Astrocyte (in vitro differentiated cells and primary cell): Measurements from ENCODE around the gene HASPIN.

Source experiments
- EZH2 ChIP-seq: IDR thresholded peaks from 2 replicates; pipeline ENCODE4 v1.6.1; 2012; ENCODE audit warnings: mild to moderate bottlenecking, low read length, inconsistent platforms; ENCODE audit not compliant: insufficient read depth
- TF ChIP-seq, protein P1 (sequence below): IDR thresholded peaks from 2 replicates; pipeline ENCODE4 v1.5.1; 2011; ENCODE audit warnings: low read depth, mild to moderate bottlenecking, inconsistent platforms, low read length, moderate library complexity; ENCODE audit not compliant: insufficient read depth

- TF ChIP-seq, protein P1, sequence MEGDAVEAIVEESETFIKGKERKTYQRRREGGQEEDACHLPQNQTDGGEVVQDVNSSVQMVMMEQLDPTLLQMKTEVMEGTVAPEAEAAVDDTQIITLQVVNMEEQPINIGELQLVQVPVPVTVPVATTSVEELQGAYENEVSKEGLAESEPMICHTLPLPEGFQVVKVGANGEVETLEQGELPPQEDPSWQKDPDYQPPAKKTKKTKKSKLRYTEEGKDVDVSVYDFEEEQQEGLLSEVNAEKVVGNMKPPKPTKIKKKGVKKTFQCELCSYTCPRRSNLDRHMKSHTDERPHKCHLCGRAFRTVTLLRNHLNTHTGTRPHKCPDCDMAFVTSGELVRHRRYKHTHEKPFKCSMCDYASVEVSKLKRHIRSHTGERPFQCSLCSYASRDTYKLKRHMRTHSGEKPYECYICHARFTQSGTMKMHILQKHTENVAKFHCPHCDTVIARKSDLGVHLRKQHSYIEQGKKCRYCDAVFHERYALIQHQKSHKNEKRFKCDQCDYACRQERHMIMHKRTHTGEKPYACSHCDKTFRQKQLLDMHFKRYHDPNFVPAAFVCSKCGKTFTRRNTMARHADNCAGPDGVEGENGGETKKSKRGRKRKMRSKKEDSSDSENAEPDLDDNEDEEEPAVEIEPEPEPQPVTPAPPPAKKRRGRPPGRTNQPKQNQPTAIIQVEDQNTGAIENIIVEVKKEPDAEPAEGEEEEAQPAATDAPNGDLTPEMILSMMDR: no peak
- no peak for TF ChIP-seq EZH2
Measured at GRCh38 chr17:3693141-3693540, 30.6 kb upstream of the HASPIN start.
